Smooth muscle cell (in vitro differentiated cells): ENCODE data around the gene NIPBL. TPM values are rescaled to one million over a fixed set of nuclear protein-coding genes. Genes with fewer than 3 reads are reported as not detected.
A peak's percentile ranks its signal among the peaks of the same experiment; 100 is the strongest.

ENCODE experiments used
- DNase-seq: peaks from one replicate; lab custom pipeline; 2025; ENCODE audit not compliant: unreplicated experiment; lab: John Stamatoyannopoulos, UW
- H2AFZ ChIP-seq: fragments of 200-600 bp; sonication (generic); 2 replicates; pipeline ENCODE4 v1.6.0; 2016; ENCODE audit warnings: antibody characterized with exemption, low read depth, mild to moderate bottlenecking
- H3F3A ChIP-seq: fragments of 200-600 bp; sonication (generic); 2 replicates; pipeline ENCODE4 v1.6.0; 2017; ENCODE audit warnings: antibody characterized with exemption, low read depth
- H3K27ac ChIP-seq: fragments of 200-600 bp; sonication (generic); 2 replicates; pipeline ENCODE4 v1.5.1; 2016; ENCODE audit warnings: low read depth, mild to moderate bottlenecking
- H3K27me3 ChIP-seq: fragments of 200-600 bp; sonication (generic); 2 replicates; pipeline ENCODE4 v1.6.1; 2016; ENCODE audit warnings: low read depth, mild to moderate bottlenecking
- H3K36me3 ChIP-seq: fragments of 200-600 bp; sonication (generic); 2 replicates; pipeline ENCODE4 v1.5.1; 2016; ENCODE audit warnings: low read depth
- H3K4me1 ChIP-seq: fragments of 200-600 bp; sonication (generic); 2 replicates; pipeline ENCODE4 v1.5.1; 2016; ENCODE audit warnings: low read depth
- H3K4me2 ChIP-seq: fragments of 200-600 bp; sonication (generic); 2 replicates; pipeline ENCODE4 v1.6.0; 2016; ENCODE audit warnings: mild to moderate bottlenecking
- H3K4me3 ChIP-seq: fragments of 200-600 bp; sonication (generic); 2 replicates; pipeline ENCODE4 v1.5.1; 2016; ENCODE audit warnings: mild to moderate bottlenecking
- H3K79me2 ChIP-seq: fragments of 200-600 bp; sonication (generic); 2 replicates; pipeline ENCODE4 v1.6.0; 2016; ENCODE audit warnings: low read depth, mild to moderate bottlenecking
- H3K9ac ChIP-seq: fragments of 200-600 bp; sonication (generic); 2 replicates; pipeline ENCODE4 v1.6.0; 2016; ENCODE audit warnings: low read depth
- H3K9me3 ChIP-seq: fragments of 200-600 bp; sonication (generic); replicated peaks from 2 replicates; pipeline ENCODE4 v1.5.1; 2016; ENCODE audit warnings: low read depth
- H4K20me1 ChIP-seq: fragments of 200-600 bp; sonication (generic); 2 replicates; pipeline ENCODE4 v1.6.0; 2016; ENCODE audit warnings: low read depth
- WGBS: methylation state at CpG from one replicate; pipeline ENCODE4 v1.1.7; 2016; ENCODE audit warnings: low lambda C conversion rate; 5-methylcytosine and 5-hydroxymethylcytosine counted together
- polyA plus RNA-seq: library from polyadenylated mRNA; unstranded; fragments of >200 nt; fragmentation: Nextera tagmentation; extraction: Ambion mirVana; gene quantifications from 2 replicates; pipeline ENCODE4 v1.2.1, GENCODE V29; 2016
- total RNA-seq: library from RNA; depleted of rRNA; stranded (reverse); fragments of >200 nt; gene quantifications from 2 replicates; pipeline ENCODE4 v1.2.3, GENCODE V29; 2014
- TF ChIP-seq, protein P1 (sequence below): fragments of 200-600 bp; sonication (generic); IDR thresholded peaks from 2 replicates; pipeline ENCODE4 v1.5.1; 2017; ENCODE audit warnings: borderline replicate concordance, mild to moderate bottlenecking, antibody characterized with exemption; ENCODE audit not compliant: insufficient read depth, poor library complexity, severe bottlenecking

Gene NIPBL
- total and polyA plus RNA-seq, 2 experiments from 2014 or later = 14.7 to 46.3 TPM

DNA sequence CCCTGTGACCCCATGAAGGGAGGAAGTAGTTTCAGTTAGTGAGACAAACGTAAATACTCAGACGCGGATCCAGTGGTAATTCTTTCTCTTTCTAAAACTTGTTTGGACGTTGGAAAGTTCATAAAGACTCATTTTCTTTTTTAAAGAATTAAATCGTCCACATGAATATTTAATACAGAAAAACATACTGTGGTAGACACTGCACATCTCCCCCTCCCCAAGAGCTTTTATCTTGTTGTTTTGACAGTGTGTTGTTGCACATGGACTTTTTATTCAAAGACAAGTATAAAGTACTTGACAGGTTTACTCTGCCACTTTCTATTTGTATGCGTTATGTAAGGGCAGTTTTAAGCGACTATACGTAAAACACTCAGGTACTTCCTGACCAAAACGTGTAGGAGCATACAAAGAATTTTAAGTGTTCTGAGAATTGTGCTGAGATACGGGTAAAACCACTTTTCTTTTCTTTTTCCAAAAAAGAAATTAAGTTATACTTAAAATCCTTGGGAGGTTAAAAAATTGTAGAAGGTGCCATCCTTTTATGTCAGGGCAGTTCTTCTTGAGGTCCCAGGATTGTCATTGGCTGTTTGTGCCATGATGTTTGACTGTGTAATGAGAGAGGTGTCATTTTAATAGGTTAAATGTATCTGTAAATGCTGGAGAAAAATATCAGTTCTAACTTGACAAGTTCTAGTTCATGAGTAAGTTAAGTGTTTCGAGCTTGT is 1.3 kb downstream of the NIPBL start:
- peak overlapping the region; percentile 97 for H3K9ac ChIP-seq
- H2AFZ ChIP-seq = peak overlapping the region; percentile 86
- DNase-seq = no peak
- H3F3A ChIP-seq = no peaks in the 10 kb centered on the region
- peaks cover 87% of the 10 kb centered on the region for H3K79me2 ChIP-seq
- H3K27ac ChIP-seq = peak overlapping the region; percentile 95
- no peaks in the 10 kb centered on the region for H3K27me3 ChIP-seq
- H3K4me3 ChIP-seq = peak overlapping the region; percentile 90
- H4K20me1 ChIP-seq = peaks cover 78% of the 10 kb centered on the region
- peaks cover 44% of the 10 kb centered on the region for H3K4me1 ChIP-seq
- peak overlapping the region; percentile 98 for H3K4me2 ChIP-seq
- WGBS = 1% methylated on average over 11 of the region's 11 CpGs
- TF ChIP-seq, protein P1, sequence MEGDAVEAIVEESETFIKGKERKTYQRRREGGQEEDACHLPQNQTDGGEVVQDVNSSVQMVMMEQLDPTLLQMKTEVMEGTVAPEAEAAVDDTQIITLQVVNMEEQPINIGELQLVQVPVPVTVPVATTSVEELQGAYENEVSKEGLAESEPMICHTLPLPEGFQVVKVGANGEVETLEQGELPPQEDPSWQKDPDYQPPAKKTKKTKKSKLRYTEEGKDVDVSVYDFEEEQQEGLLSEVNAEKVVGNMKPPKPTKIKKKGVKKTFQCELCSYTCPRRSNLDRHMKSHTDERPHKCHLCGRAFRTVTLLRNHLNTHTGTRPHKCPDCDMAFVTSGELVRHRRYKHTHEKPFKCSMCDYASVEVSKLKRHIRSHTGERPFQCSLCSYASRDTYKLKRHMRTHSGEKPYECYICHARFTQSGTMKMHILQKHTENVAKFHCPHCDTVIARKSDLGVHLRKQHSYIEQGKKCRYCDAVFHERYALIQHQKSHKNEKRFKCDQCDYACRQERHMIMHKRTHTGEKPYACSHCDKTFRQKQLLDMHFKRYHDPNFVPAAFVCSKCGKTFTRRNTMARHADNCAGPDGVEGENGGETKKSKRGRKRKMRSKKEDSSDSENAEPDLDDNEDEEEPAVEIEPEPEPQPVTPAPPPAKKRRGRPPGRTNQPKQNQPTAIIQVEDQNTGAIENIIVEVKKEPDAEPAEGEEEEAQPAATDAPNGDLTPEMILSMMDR = no peak
- H3K36me3 ChIP-seq = no peaks in the 10 kb centered on the region
- H3K9me3 ChIP-seq = no peaks in the 10 kb centered on the region

DNA sequence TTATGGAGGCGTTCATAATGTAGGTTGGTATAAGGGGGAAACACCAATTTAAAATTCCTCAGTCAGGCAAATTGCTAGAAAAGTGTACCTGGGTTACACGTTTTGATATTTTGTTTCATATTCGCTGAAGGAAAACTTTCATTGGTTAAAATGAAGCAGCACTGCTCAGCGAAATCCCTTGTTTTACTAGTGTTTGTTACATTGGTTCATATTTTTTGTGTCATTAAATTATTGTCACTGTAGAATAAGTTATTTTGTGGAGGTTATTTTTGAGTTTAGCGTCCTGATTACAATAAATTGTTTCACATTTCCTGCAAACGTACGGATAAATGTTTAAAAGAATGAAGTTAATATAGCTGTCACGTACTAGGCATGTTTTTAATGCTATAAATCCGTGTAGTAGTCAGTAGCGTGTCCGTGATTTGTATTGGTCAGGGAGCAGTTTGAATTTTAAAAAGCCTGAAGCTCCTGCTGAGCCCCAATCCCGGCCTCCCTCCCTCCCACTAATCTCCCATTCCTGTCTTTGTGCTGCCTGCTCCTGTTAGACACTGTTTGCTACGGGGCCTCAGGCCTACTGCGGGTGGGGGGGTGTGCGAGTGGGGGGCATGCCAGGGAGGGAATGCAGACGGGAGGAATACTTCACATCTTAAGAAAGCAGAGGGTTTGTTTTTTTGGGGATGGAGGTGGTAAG is 2.0 kb downstream of the NIPBL start:
- Histone ChIP-seq H3K9me3 (no peaks in the 10 kb centered on the region), H3K79me2 (peaks cover 87% of the 10 kb centered on the region), H3K27me3 (no peaks in the 10 kb centered on the region), H3K27ac (peak overlapping the region; percentile 95), H3K36me3 (no peaks in the 10 kb centered on the region), H4K20me1 (peaks cover 78% of the 10 kb centered on the region), H3K9ac (peak overlapping the region; percentile 97), H2AFZ (no peak overlapping the region), H3K4me1 (peaks cover 40% of the 10 kb centered on the region), H3K4me2 (peak overlapping the region; percentile 98), H3F3A (no peaks in the 10 kb centered on the region), H3K4me3 (peak overlapping the region; percentile 90)
- WGBS = under 1% methylated on average over 16 of the region's 16 CpGs
- TF ChIP-seq, protein P1 = no peak
- no peak for DNase-seq

DNA sequence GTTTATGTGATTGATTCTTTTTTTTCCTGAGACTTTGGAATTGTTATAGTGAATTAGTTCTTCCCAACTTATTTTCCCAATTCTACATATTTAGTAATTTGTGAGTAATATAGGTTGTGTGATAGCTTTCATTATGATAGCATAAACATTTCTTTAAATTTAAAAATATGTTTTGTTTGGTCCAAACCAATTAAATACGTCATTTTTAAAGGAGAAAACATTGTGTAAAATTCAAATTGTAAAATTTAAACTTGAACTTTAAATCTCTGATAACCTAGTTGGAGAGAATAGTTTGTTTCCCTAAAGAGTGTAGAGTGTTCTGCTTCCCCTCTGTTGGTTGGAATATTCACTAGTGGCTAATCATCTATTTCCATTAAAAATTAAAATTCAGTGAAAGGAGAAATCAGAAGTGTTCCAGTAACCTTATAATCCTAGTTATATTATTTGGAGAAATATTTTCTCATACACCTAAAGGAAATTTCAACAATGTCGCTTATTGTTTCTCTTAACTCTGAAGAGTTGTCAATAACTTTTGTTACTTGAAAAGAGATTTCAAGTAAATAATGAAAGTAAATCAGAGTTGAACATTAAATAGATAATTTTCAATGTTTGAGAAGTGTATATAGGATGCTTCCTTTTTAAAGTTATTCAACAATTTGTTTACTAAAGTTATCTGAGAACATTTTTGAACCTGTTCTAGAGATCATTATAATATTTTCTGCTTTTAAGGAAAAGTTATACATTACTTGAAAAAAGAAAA is 2.9 kb downstream of the NIPBL start:
- Histone ChIP-seq H3K9me3 (no peaks in the 10 kb centered on the region), H3K4me1 (peaks cover 32% of the 10 kb centered on the region), H3K9ac (peak overlapping the region; percentile 97), H2AFZ (no peak overlapping the region), H3K79me2 (peaks cover 87% of the 10 kb centered on the region), H4K20me1 (peaks cover 78% of the 10 kb centered on the region), H3K4me3 (peak overlapping the region; percentile 90), H3K36me3 (no peaks in the 10 kb centered on the region), H3F3A (no peaks in the 10 kb centered on the region), H3K27ac (peak overlapping the region; percentile 95), H3K4me2 (peak overlapping the region; percentile 98), H3K27me3 (no peaks in the 10 kb centered on the region)
- whole genome bisulfite sequencing = 66% methylated on average over 2 of the region's 2 CpGs
- DNase-seq = no peak
- TF ChIP-seq, protein P1 = no peak
